ENCODE measurements around the gene TSC1. TPM values are rescaled to one million over a fixed set of nuclear protein-coding genes. Genes with fewer than 3 reads are reported as not detected.

Gene TSC1
- total and polyA plus RNA-seq, 10 of the 15 experiments (the other 5 are each of a cell fraction or from before 2014, with no cell fraction given): 4.0 to 48.0 (median 14.9) TPM

DNA sequence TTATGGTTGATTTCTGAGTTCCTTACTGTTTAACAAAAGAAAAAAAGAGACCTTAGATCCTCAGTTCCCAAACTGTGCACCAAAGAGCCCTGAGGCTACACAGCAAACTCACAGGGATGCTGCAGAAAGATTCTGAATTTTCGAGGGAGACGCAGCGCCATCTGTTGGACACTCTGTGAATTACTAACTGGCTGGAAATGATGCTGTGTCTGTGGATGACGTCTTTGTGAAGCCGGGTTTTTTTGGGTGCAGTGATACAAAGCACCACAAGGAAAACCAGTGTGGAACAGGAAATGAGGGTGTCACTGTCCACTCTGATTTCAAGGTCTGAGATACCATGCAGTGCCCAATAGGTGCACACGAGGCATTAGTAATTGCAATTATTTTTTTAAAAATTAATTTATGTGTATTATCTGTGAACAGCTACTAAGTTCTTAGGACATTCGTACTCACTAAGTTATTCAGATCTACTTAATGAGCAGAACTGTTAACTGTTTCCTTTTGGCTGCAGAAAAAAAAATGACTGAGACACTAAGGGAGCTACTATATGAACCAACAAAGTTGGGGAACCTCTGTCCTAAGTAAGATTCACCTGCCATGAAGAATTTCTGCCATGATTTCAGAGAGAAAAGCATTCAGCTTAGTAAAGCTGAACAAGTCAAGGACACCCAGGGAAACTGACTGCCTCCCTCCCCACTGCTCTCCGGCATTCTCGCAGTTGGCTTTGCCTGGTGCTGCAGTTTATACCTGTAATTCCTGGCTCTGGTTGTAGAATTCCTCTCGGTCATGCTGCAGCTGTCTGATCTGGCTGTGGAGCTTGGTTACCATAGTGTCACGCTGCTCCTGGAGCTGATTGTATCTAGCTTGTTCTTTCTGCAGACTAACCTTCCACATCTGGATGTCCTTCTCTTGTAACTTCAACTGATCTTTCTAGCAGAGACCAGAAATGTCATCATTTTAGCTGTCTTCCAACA lies 42.3 kb downstream of the TSC1 start (continued):
- TF ChIP-seq, protein P1, sequence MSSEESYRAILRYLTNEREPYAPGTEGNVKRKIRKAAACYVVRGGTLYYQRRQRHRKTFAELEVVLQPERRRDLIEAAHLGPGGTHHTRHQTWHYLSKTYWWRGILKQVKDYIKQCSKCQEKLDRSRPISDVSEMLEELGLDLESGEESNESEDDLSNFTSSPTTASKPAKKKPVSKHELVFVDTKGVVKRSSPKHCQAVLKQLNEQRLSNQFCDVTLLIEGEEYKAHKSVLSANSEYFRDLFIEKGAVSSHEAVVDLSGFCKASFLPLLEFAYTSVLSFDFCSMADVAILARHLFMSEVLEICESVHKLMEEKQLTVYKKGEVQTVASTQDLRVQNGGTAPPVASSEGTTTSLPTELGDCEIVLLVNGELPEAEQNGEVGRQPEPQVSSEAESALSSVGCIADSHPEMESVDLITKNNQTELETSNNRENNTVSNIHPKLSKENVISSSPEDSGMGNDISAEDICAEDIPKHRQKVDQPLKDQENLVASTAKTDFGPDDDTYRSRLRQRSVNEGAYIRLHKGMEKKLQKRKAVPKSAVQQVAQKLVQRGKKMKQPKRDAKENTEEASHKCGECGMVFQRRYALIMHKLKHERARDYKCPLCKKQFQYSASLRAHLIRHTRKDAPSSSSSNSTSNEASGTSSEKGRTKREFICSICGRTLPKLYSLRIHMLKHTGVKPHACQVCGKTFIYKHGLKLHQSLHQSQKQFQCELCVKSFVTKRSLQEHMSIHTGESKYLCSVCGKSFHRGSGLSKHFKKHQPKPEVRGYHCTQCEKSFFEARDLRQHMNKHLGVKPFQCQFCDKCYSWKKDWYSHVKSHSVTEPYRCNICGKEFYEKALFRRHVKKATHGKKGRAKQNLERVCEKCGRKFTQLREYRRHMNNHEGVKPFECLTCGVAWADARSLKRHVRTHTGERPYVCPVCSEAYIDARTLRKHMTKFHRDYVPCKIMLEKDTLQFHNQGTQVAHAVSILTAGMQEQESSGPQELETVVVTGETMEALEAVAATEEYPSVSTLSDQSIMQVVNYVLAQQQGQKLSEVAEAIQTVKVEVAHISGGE (CRISPR knock-in tag; IDR thresholded peaks at IDR 0.05): no peak
- TF ChIP-seq ZSCAN29 (IDR thresholded peaks at IDR 0.05) (no peak), MXI1 (IDR thresholded peaks at IDR 0.05; ENCODE audit: low read depth, low read length) (0 out of 2 replicates have a peak, but pooled peaks have one; percentile 14), POU2F2 (IDR thresholded peaks at IDR 0.05; ENCODE audit: borderline replicate concordance, low read depth, low read length) (no peak), RELA (IDR thresholded peaks at IDR 0.05; ENCODE audit: borderline replicate concordance, partially characterized antibody) (no peak), IKZF2 (IDR thresholded peaks at IDR 0.05) (no peak), HDAC6 (IDR thresholded peaks at IDR 0.05; ENCODE audit: unreplicated experiment) (no peak), JUND (IDR thresholded peaks at IDR 0.05; ENCODE audit: low read depth, low read length) (no peak), KAT2A (conservative IDR thresholded peaks at IDR 0.05; ENCODE audit: control insufficient read depth, low read depth, low read length) (no peak), ETV6 (conservative IDR thresholded peaks at IDR 0.05 in 1 of 2, IDR thresholded peaks at IDR 0.05 in 1 of 2; ENCODE audit: borderline replicate concordance in 1 of 2, low read depth in 1 of 2) (no peak), SIN3A (IDR thresholded peaks at IDR 0.05; ENCODE audit: low read depth, low read length) (no peak), CREM (IDR thresholded peaks at IDR 0.05; ENCODE audit: low read depth) (peak; percentile 61), FOS (IDR thresholded peaks at IDR 0.05; ENCODE audit: borderline replicate concordance, extremely low read depth, insufficient read length) (no peak)
- TF ChIP-seq, protein P2, sequence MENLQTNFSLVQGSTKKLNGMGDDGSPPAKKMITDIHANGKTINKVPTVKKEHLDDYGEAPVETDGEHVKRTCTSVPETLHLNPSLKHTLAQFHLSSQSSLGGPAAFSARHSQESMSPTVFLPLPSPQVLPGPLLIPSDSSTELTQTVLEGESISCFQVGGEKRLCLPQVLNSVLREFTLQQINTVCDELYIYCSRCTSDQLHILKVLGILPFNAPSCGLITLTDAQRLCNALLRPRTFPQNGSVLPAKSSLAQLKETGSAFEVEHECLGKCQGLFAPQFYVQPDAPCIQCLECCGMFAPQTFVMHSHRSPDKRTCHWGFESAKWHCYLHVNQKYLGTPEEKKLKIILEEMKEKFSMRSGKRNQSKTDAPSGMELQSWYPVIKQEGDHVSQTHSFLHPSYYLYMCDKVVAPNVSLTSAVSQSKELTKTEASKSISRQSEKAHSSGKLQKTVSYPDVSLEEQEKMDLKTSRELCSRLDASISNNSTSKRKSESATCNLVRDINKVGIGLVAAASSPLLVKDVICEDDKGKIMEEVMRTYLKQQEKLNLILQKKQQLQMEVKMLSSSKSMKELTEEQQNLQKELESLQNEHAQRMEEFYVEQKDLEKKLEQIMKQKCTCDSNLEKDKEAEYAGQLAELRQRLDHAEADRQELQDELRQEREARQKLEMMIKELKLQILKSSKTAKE (IDR thresholded peaks at IDR 0.05; ENCODE audit: low read depth, poor library complexity, severe bottlenecking): no peak
- TF ChIP-seq, protein P3, sequence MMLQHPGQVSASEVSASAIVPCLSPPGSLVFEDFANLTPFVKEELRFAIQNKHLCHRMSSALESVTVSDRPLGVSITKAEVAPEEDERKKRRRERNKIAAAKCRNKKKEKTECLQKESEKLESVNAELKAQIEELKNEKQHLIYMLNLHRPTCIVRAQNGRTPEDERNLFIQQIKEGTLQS (IDR thresholded peaks at IDR 0.05; ENCODE audit: borderline replicate concordance, extremely low read depth, low read depth, low read length): no peak
- TF ChIP-seq, protein P4, sequence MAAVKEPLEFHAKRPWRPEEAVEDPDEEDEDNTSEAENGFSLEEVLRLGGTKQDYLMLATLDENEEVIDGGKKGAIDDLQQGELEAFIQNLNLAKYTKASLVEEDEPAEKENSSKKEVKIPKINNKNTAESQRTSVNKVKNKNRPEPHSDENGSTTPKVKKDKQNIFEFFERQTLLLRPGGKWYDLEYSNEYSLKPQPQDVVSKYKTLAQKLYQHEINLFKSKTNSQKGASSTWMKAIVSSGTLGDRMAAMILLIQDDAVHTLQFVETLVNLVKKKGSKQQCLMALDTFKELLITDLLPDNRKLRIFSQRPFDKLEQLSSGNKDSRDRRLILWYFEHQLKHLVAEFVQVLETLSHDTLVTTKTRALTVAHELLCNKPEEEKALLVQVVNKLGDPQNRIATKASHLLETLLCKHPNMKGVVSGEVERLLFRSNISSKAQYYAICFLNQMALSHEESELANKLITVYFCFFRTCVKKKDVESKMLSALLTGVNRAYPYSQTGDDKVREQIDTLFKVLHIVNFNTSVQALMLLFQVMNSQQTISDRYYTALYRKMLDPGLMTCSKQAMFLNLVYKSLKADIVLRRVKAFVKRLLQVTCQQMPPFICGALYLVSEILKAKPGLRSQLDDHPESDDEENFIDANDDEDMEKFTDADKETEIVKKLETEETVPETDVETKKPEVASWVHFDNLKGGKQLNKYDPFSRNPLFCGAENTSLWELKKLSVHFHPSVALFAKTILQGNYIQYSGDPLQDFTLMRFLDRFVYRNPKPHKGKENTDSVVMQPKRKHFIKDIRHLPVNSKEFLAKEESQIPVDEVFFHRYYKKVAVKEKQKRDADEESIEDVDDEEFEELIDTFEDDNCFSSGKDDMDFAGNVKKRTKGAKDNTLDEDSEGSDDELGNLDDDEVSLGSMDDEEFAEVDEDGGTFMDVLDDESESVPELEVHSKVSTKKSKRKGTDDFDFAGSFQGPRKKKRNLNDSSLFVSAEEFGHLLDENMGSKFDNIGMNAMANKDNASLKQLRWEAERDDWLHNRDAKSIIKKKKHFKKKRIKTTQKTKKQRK (IDR thresholded peaks at IDR 0.05; ENCODE audit: low read depth, low read length): no peak
